Measurements from ENCODE around the gene ALKBH4.
"Not testable (repeated sequence)": the region's sequence is repeated elsewhere in the genome, so short reads cannot be mapped to it uniquely, and the experiment has no call there.

The ALKBH4 gene

DNA sequence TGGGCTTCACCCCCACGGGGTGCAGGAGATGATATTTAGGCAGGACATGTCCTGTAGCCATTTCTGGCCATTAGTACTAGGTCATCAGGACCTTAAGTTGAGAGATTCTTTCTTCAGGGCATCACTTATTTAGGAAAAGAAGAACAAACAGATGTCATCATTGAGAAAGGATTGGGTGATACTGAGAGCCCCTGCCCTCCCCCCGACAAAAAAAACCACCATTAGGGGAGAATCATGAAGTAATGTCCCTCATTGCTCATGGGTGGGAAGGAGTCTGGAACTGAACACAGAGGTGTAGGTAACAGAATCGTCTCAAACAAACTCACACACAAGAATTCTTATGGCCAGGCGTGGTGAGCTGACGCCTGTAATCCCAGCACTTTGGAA, 37.7 kb downstream of the ALKBH4 start:
- DNase-seq: no peak

DNA sequence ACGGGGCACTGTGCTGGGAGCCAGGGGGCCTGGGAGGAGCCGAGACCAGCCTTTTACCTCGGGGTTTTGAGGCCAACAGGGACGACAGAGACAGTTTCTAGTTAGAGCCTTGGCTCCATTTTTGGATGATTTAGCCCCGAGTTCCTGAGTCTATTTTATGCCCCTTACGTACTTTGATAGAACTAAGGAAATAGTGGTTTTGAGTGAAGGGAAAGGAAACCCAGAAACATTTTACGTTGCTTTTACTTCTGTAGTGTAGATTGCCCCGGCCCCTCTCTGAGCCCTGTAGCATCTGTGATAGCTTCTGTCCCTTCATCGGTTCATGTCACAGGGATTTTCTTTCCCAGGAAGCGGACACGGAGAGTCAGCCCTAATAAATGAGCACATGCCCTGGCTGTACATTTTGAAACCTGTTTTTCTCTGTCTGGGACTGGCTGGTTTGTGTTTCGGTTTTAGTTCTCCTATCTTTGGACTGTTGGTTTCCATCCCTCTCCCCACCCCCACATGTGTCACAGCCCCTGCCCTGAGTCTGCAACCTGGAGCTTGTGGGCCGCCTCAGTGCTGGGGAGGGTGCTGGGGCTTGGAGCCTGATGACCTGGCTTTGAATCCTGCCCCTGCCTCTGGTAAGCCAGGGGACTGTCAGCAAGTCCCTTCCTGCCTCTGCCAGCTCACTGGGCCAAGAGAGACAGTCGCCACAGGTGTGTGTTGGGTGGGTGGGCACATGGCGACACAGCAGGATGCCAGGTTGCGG, 38.2 kb downstream of the ALKBH4 start:
- DNase-seq: no peak

DNA sequence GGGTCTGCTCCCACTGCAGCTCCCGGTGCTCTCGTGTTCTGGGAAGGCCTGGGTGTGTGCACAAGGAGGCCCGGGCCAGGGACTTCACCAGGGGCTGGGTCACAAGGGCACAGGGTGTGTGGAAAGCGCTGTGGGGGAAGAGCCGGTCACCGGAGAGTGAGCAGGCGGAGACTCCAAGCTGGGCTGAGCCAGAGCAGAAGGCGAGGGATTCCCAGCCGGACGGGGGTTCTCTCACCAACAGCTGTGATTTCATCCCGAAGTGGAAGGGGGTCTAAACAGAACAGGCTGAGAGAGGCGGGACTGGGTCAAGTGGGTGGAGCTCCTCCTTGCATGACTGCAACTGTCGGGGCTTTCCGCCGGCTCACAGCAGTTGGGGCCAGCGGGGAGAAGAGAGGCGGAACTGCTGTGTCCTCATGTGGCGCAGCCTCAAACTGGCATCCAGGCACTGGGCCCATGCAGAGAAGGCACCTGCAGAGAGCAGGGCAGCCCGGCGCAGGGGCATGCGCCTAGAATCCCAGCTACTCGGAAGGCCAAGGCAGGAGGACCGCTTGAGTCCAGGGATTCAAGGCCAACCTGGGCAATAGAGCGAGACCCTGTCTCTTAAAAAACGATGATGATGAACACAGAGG, 38.9 kb downstream of the ALKBH4 start:
- peak; percentile 25 for DNase-seq

DNA sequence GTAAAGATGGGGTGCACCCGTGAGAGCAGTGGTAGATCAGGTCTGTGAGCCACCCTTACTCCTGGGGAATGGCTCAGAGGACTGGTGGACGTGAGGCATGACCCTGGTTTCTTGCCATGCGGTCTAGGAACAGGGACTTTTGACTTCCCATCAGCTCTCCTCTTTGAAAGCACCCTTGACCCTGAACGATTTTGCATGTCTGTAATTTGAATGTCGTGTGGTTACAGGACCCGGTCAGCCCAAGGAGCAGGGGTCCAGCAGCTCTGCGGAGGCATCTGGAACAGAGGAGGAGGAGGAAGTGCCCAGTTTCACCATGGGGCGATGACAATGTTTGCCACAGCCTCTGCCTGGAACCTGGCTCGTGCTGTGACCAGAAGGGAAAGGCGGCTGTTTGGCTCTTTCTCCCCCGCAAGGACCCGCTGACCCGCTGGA, 39.9 kb downstream of the ALKBH4 start:
- DNase-seq: no peak

DNA sequence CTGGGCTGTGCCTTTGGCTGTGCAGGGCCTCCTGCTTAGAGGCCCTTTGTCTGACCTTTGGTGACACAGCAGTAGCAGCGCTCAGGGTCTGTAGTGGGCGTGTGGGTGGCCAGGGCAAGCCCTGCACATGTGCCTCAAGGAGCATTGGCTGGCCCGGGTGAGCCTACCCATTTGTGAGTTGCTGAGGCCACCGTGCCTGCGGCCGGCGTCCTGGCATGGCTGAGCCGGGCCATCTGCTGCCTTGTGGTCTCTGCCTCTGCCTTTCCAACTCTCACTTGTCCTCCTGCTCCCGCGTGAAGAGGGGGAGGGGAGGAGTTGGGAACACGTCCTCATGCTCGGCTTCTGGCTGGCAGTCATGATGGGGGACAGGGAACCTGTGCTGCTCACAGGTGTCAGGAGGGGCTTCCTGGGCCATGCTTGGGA, 40.5 kb downstream of the ALKBH4 start:
- DNase-seq: peak; percentile 32

GRCh38 chr7:102421706-102422240, 42.9 kb downstream of the ALKBH4 start:
- no peak for DNase-seq

DNA sequence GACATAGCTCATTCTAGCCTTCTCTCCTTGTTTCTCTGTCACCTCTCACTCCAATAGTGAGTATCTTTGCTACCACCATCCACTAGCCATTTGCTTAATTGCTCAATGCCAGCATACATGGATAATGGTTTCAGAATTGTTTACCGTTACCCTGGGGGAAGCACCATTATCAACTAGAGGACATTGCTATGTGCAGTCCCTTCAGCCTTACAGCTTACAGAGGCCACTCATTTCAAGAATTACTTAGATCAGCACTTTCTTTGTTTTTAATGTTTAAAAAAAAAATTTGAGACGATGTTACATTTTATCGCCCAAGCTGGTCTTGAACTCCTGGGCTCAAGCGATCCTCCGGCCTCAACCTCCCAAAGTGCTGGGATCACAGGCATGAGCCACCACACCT, 46.1 kb downstream of the ALKBH4 start:
- no peak for DNase-seq

DNA sequence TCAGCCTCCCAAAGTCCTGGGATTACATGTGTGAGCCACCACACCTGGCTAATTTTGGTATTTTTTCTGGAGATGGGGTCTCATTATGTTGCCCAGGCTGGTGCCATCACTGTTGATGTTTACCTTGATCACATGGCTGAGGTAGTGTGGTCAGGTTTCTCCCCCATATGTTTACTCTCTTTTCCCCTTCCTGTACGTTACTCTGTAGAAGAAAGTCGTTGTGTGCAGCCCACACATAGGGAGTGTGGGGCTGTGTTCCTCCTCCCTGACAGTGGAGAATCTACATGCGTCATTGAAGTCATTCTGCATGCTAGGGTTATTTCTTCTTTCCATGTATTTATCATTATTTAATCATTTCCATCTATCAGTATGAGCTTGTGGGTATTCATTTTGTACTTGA, 47.6 kb downstream of the ALKBH4 start:
- DNase-seq: no peak

GRCh38 chr7:102416406-102416805, 48.3 kb downstream of the ALKBH4 start:
- DNase-seq: no peak

DNA sequence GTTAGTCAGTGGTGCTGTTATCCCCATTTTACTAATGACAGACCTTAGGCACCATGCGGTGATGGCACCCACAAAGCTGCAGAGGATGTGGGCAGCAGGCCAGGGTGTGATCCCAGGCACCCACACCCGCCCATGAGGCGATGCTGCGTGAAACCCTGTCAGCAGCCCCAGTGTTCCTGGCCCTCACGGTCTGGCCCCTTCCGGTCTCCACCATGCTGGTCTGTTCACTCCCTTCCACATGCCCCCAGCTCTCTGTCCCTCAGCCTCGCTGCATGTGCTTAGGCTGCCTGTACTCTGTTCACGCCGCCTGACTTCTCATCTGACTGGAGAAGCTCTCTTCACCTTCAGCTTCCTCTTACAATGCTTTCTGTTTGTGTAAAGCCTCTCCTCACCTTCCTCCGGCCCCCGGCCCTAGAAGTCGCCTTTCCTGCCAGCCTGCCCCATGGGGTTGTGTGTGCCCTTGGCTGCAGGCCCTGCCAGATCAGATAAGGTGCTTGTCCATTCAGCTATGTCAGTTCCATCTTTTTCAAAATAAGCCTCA, 48.9 kb downstream of the ALKBH4 start:
- DNase-seq: no peak

GRCh38 chr7:102413611-102414010, 51.1 kb downstream of the ALKBH4 start:
- DNase-seq: no peak

DNA sequence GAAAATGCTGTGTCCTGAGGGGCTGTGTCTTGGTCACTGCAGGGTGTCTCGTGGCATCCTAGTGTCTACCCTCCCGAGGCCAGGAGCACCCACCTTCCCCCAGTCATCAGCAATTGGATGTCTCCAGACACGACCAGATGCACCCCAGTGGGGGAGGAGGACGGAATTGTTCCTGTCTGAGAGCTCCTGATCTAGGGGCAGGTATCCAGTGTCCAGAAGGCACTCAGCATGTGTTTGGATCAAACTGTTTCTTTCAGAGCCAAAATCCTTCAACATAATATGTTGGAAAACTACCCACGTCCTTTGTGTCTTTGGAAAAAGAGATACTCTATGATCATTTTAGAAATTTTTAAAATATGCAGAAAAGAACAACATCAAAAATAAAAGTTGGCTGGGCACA, 51.6 kb downstream of the ALKBH4 start:
- DNase-seq: no peak

DNA sequence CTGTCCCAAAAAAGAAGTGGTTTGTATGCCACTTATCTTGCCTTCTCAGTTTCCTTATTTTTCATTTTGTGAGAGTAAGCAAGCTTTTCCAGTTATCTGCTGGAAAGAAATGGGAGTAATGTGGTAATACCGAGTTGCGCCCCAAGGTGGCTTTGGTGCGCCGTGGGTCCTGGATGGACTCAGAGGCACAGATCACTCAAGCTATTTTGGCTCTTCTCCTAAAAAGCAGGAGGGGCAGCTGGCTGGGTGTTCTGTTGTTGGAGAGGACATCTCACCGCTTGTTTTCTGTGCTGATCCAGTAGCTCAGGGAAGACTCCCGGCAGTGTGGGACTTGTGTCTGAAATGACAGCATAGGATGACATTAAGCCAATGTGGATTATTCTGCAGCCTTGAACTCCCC, 52.1 kb downstream of the ALKBH4 start:
- DNase-seq: no peak

DNA sequence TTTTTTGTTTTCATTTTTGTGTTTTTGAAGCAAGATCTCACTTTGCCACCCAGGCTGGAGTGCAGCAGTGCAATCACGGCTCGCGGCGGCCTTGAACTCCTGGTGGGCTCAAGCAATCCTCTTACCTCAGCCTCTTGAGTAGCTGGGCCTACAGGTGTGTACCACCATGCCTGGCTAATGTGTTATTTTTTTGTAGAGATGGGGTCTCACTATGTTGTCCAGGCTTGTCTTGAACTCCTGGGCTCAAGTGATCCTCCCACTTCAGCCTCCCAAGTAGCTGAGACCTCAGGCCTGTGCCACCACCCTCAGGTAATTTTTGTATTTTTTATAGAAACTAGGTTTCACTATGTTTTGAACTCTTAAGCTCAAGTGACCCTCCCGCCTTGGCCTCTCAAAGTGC, 53.7 kb downstream of the ALKBH4 start:
- DNase-seq: no peak

GRCh38 chr7:102410123-102410522, 54.5 kb downstream of the ALKBH4 start:
- no peak for DNase-seq

DNA sequence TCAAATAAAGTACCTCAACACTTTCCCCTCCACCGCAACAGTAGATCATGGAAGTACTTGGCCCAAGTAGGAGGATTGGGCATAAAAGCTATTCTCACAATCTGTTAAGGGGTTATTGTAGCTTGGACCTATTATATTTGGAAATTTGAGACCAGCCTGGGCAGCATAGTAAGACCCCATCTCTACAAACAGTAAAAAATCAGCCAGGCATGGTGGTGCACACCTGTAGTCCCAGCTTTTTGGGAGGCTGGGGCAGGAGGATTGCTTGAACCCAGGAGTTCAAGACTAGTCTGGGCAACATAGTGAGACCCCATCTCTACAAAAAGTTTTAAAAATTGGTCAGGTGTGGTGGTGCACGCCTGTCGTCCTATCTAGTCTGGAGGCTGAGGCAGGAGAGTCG, 55.3 kb downstream of the ALKBH4 start:
- DNase-seq: no peak

DNA sequence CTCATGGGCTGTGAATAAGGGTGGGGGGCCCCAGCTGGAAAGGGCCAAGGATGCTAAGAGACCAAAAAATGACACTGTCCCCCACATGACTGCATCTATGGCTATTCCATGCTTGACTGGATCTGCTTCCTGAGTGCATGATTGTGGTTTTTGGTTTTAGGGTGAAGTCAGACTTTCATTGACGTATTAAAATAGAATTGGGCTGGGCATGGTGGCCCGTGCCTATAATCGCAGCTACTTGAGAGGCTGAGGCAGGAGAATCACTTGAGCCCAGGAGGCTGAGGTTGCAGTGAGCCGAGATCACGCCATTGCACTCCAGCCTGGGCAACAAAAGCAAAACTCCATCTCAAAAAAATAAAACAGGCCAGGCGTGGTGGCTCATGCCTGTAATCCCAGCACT, 56.1 kb downstream of the ALKBH4 start:
- not testable (repeated sequence) for DNase-seq

DNA sequence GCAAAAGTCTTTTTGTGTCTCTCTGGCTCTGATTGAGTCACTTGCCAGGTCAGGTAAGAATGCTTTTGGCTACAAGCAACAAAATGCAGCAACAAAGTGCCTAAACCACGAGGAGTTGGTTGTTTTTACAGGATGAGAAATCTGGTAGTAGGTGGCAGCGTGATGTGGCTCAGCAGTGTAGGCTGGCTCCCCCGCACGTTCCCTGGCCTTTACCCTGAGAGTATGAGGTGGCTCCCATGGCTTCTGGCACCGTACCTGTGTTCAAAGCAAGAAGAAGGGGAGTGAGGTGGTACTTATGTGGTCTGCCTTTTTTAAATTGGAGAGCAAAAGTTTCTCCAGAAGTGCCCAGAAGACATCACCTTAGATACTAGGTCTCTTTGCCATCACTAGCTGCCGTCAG, 56.8 kb downstream of the ALKBH4 start:
- no peak for DNase-seq

Data from right kidney (tissue), 1 donor.